ENCODE measurements around the gene ALDH16A1. TPM values are rescaled to one million over a fixed set of nuclear protein-coding genes. Genes with fewer than 3 reads are reported as not detected.

The ALDH16A1 gene
- polyA plus RNA-seq, 1 donor (not counting 4 experiments of a cell fraction or from before 2014, with no cell fraction given) = 7.1 TPM

GRCh38 chr19:49486710-49487276 lies 33.8 kb downstream of the ALDH16A1 start:
- Histone ChIP-seq H4K20me1 (ENCODE audit: control insufficient read depth, extremely low read depth, insufficient read depth, low read length) (peaks cover 21% of the 10 kb centered on the region), H3K4me3 (ENCODE audit: control insufficient read depth in 2 of 3, extremely low read depth in 1 of 3, insufficient read depth in 2 of 3, low read depth in 1 of 3, low read length in 3 of 3) (peak overlapping the region in 2 of 3 experiments; percentile 32 to 54), H3K9me1 (ENCODE audit: control insufficient read depth, extremely low read depth, insufficient read depth, low read length) (no peaks in the 10 kb centered on the region), H2AFZ (ENCODE audit: control insufficient read depth, low read length) (peak overlapping the region; percentile 90), H3K36me3 (ENCODE audit: control insufficient read depth in 2 of 2, extremely low read depth in 1 of 2, insufficient read depth in 2 of 2, low read length in 2 of 2) (peaks cover 21 to 37% of the 10 kb centered on the region in 2 experiments), H3K9me3 (ENCODE audit: control insufficient read depth, low read depth, low read length) (no peaks in the 10 kb centered on the region), H3K27me3 (ENCODE audit: control insufficient read depth, extremely low read depth, insufficient read depth, low read length) (no peaks in the 10 kb centered on the region), H3K4me2 (ENCODE audit: control insufficient read depth, extremely low read depth, insufficient read depth, low read depth, low read length) (peak overlapping the region; percentile 74), H3K9ac (ENCODE audit: control insufficient read depth, extremely low read depth, insufficient read depth, low read length) (peak overlapping the region; percentile 52), H3K27ac (ENCODE audit: control insufficient read depth, insufficient read depth, low read length) (peak overlapping the region; percentile 49), H3K79me2 (ENCODE audit: control insufficient read depth, insufficient read depth, low read length) (peaks cover 37% of the 10 kb centered on the region), H3K4me1 (ENCODE audit: control insufficient read depth, extremely low read depth, insufficient read depth, low read length) (peaks cover 9% of the 10 kb centered on the region)
- DNase-seq (ENCODE audit: low read depth, low spot score) (no peak), FAIRE-seq (no peak)
- dilution Hi-C loops (cut with MboI; ENCODE audit: extremely low pct_ligation_motif_present, low sequenced_read_pairs) = no loop called here
- TF ChIP-seq CTCF (optimal IDR thresholded peaks at IDR 0.05 in 1 of 3, IDR thresholded peaks at IDR 0.05 in 1 of 3, conservative IDR thresholded peaks at IDR 0.05 in 1 of 3; ENCODE audit: extremely low read depth in 1 of 3, insufficient read depth in 2 of 3, low read length in 3 of 3) = peak in 1 of 3 experiments; percentile 2
- no peak for TF ChIP-seq EZH2 (IDR thresholded peaks at IDR 0.05; ENCODE audit: low read length)

- Histone ChIP-seq H3K4me2 (ENCODE audit: control insufficient read depth, extremely low read depth, insufficient read depth, low read depth, low read length) (peak within 1 kb of the TSS; percentile 86), H3K9ac (ENCODE audit: control insufficient read depth, extremely low read depth, insufficient read depth, low read length) (peak within 1 kb of the TSS; percentile 100), H3K79me2 (ENCODE audit: control insufficient read depth, insufficient read depth, low read length) (peaks cover 37% of the 10 kb centered on the region), H2AFZ (ENCODE audit: control insufficient read depth, low read length) (peak within 1 kb of the TSS; percentile 90), H3K4me3 (ENCODE audit: control insufficient read depth in 2 of 3, extremely low read depth in 1 of 3, insufficient read depth in 2 of 3, low read depth in 1 of 3, low read length in 3 of 3) (peak within 1 kb of the TSS; percentile 90 to 100 (median 95)), H3K27me3 (ENCODE audit: control insufficient read depth, extremely low read depth, insufficient read depth, low read length) (no peaks in the 10 kb centered on the region), H3K9me3 (ENCODE audit: control insufficient read depth, low read depth, low read length) (no peaks in the 10 kb centered on the region), H4K20me1 (ENCODE audit: control insufficient read depth, extremely low read depth, insufficient read depth, low read length) (peaks cover 23% of the 10 kb centered on the region), H3K9me1 (ENCODE audit: control insufficient read depth, extremely low read depth, insufficient read depth, low read length) (no peaks in the 10 kb centered on the region), H3K27ac (ENCODE audit: control insufficient read depth, insufficient read depth, low read length) (peak within 1 kb of the TSS; percentile 99), H3K36me3 (ENCODE audit: control insufficient read depth in 2 of 2, extremely low read depth in 1 of 2, insufficient read depth in 2 of 2, low read length in 2 of 2) (peaks cover 26 to 44% of the 10 kb centered on the region in 2 experiments), H3K4me1 (ENCODE audit: control insufficient read depth, extremely low read depth, insufficient read depth, low read length) (peaks cover 9% of the 10 kb centered on the region)
- DNase-seq (ENCODE audit: low read depth, low spot score) (peak; percentile 97), FAIRE-seq (peak; percentile 73)
- dilution Hi-C loops (cut with MboI; ENCODE audit: extremely low pct_ligation_motif_present, low sequenced_read_pairs) = no loop called here
- TF ChIP-seq EZH2 (IDR thresholded peaks at IDR 0.05; ENCODE audit: low read length) (no peak), CTCF (optimal IDR thresholded peaks at IDR 0.05 in 1 of 3, IDR thresholded peaks at IDR 0.05 in 1 of 3, conservative IDR thresholded peaks at IDR 0.05 in 1 of 3; ENCODE audit: extremely low read depth in 1 of 3, insufficient read depth in 2 of 3, low read length in 3 of 3) (no peak)
Observed at GRCh38 chr19:49487277-49488045, 34.4 kb downstream of the ALDH16A1 start, which contains the start of gene RPL13A. RPL13A (plus strand) TSS chr19:49487608; CDS start chr19:49487630, 22 bp downstream.
